Measurements from ENCODE around the gene FSD2.
"Not testable (repeated sequence)": the region's sequence is repeated elsewhere in the genome, so short reads cannot be mapped to it uniquely, and the experiment has no call there.

FSD2 gene

GRCh38 chr15:82792068-82792467 lies 13.8 kb downstream of the FSD2 start:
- no peak for DNase-seq

GRCh38 chr15:82790321-82790720 lies 15.5 kb downstream of the FSD2 start:
- no peak for DNase-seq

- no peak for DNase-seq
Observed at GRCh38 chr15:82789491-82789890, 16.4 kb downstream of the FSD2 start.

- no peak for DNase-seq
Observed at GRCh38 chr15:82788496-82788895, 17.4 kb downstream of the FSD2 start.

- DNase-seq: no peak
Observed at GRCh38 chr15:82781349-82781748, 24.5 kb downstream of the FSD2 start.

GRCh38 chr15:82778755-82779154 lies 27.1 kb downstream of the FSD2 start:
- no peak for DNase-seq

- DNase-seq: no peak
Observed at GRCh38 chr15:82774496-82774895, 31.4 kb downstream of the FSD2 start.

- DNase-seq: no peak
Observed at GRCh38 chr15:82771789-82772607, 33.9 kb downstream of the FSD2 start.

GRCh38 chr15:82768414-82769054 lies 37.3 kb downstream of the FSD2 start:
- DNase-seq: no peak

- DNase-seq: no peak
Observed at GRCh38 chr15:82767163-82767829, 38.6 kb downstream of the FSD2 start.

- not testable (repeated sequence) for DNase-seq
Observed at GRCh38 chr15:82766201-82766600, 39.7 kb downstream of the FSD2 start.

GRCh38 chr15:82764740-82765139 lies 41.1 kb downstream of the FSD2 start:
- DNase-seq: no peak

- no peak for DNase-seq
Observed at GRCh38 chr15:82764117-82764490, 41.8 kb downstream of the FSD2 start.

GRCh38 chr15:82763361-82764116 lies 42.3 kb downstream of the FSD2 start:
- no peak for DNase-seq

GRCh38 chr15:82751308-82751707 lies 54.6 kb downstream of the FSD2 start:
- no peak for DNase-seq

GRCh38 chr15:82750831-82751180 lies 55.1 kb downstream of the FSD2 start:
- peak; percentile 22 for DNase-seq

GRCh38 chr15:82749951-82750830 lies 55.7 kb downstream of the FSD2 start:
- DNase-seq: peak; percentile 93

GRCh38 chr15:82748315-82748714 lies 57.6 kb downstream of the FSD2 start:
- no peak for DNase-seq

- no peak for DNase-seq
Observed at GRCh38 chr15:82743810-82744209, 62.1 kb downstream of the FSD2 start.

- DNase-seq: no peak
Observed at GRCh38 chr15:82742134-82742533, 63.7 kb downstream of the FSD2 start.

- DNase-seq: no peak
Observed at GRCh38 chr15:82739086-82739485, 66.8 kb downstream of the FSD2 start.

GRCh38 chr15:82737975-82738374 lies 67.9 kb downstream of the FSD2 start:
- DNase-seq: no peak
